Skin of body (tissue), 2 donors: ENCODE results near the gene ABCB8. TPM values are rescaled to one million over a fixed set of nuclear protein-coding genes. Genes with fewer than 3 reads are reported as not detected.

Source experiments
- DNase-seq: peaks from one replicate; lab custom pipeline; 2025; lab: John Stamatoyannopoulos, UW
- total RNA-seq: library from RNA; depleted of rRNA; stranded (reverse); fragments of >200 nt; gene quantifications from one replicate; pipeline ENCODE4 v1.2.3, GENCODE V29; 2014

Gene ABCB8
- total RNA-seq, 1 donor from 2014 or later, result 13.2 TPM

DNA sequence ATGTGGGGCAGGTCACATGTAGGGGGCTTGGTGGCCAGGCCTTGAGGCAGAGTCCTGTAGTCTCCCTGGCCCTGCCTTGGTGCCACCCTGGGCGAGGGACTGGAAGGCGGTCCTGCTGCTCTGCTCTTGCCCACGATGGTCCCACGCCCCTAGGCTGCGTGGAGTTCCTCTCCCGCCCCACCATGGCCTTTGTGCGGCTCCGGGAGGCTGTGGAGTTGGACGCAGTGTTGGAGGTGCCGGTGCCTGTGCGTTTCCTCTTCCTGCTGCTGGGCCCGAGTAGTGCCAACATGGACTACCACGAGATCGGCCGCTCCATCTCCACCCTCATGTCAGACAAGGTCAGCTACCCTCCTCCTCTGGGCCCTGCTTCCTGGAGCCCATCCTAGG, 42.3 kb downstream of the ABCB8 start:
- DNase-seq, result no peak

DNA sequence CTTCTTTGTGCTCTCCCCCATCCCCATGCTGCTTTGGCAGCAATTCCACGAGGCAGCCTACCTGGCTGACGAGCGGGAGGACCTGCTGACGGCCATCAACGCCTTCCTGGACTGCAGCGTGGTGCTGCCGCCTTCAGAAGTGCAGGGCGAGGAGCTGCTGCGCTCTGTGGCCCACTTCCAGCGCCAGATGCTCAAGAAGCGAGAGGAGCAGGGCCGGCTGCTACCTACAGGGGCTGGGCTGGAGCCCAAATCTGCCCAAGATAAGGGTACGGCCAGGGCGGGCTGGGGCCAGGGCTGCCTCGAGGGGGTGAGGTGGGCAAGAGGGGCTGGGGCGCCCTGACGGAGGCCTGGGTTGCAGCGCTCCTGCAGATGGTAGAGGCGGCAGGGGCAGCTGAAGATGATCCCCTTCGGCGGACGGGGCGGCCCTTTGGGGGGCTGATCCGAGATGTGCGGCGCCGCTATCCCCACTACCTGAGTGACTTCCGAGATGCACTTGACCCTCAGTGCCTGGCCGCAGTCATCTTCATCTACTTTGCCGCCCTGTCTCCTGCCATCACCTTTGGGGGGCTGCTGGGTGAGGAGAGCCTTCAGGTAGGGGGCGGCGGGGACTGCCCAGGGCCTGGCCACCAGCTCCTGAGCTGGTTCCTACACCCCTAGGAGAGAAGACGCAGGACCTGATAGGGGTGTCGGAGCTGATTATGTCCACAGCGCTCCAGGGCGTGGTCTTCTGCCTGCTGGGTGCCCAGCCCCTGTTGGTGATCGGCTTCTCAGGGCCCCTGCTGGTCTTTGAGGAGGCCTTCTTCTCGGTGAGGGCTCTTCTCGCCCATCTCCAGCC, 43.0 kb downstream of the ABCB8 start:
- DNase-seq, result no peak

DNA sequence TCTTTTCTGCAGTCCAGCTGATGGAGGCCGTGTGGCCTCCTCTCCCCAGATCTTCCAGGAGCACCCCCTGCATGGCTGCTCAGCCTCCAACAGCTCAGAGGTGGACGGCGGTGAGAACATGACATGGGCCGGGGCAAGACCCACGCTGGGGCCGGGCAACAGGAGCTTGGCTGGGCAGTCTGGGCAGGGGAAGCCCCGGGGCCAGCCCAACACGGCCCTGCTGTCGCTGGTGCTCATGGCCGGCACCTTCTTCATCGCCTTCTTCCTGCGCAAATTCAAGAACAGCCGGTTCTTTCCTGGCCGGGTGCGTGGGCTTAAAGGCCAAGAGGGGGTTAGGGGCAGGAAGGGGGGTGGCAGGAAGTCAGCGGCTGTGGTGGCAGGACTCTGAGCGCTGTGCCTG, 45.7 kb downstream of the ABCB8 start:
- DNase-seq, result no peak

DNA sequence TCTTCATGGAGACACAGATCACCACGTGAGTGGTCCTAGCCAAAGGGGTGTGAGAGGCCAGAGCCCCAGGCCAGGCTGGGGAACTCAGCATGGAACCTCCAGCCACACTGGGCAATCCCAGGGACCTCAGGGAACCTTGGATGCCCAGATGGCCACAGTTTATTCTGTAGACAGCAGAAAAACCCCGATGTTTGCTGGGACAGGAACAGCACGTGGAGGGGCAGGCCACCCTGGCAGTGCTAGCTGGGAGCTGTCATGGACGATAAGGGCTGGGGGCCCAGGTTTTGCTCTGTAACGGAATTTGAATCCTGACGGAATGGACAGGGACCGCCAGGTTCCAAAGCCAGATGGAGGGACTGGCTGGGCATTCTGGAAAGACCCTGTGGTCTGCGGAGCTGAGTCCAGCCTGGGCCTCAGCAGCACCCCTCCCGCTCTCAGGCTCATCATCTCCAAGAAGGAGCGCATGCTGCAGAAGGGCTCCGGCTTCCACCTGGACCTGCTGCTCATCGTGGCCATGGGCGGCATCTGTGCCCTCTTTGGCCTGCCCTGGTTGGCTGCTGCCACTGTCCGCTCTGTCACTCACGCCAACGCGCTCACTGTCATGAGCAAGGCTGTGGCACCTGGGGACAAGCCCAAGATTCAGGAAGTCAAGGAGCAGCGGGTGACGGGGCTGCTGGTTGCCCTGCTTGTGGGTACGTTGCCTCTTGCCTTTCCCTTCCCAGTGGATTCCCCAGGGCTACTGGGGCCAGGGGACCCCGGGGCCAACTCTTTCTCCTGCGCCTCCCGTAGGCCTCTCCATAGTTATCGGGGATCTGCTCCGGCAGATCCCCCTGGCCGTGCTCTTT, 46.8 kb downstream of the ABCB8 start:
- no peak for DNase-seq

DNA sequence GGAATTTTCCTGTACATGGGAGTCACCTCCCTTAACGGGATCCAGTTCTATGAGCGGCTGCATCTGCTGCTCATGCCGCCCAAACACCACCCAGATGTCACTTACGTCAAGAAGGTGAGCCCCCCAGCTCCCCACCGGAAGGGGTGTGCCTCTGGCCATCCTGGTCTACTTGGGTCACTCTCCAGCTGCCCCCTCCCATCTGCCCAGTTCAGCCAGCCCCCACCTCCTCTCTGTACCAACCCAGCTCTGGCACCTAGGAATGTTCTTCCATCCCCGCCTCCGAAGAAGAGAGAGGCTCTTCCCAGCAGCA, 47.4 kb downstream of the ABCB8 start:
- no peak for DNase-seq

DNA sequence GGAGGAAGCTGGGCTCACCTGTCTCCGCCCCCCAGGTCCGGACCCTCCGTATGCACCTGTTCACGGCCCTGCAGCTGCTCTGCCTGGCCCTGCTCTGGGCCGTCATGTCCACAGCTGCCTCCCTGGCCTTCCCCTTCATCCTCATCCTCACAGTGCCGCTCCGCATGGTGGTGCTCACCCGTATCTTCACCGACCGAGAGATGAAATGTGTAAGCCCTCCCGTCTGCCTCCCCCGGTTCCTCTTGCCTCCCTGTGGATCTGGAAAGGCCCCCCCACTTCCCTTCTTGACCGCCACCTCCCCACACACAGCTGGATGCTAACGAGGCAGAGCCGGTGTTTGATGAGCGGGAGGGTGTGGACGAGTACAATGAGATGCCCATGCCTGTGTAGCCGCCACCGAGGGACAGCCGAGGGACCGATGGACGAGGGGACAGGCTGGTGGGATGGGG, 47.8 kb downstream of the ABCB8 start:
- no peak for DNase-seq

DNA sequence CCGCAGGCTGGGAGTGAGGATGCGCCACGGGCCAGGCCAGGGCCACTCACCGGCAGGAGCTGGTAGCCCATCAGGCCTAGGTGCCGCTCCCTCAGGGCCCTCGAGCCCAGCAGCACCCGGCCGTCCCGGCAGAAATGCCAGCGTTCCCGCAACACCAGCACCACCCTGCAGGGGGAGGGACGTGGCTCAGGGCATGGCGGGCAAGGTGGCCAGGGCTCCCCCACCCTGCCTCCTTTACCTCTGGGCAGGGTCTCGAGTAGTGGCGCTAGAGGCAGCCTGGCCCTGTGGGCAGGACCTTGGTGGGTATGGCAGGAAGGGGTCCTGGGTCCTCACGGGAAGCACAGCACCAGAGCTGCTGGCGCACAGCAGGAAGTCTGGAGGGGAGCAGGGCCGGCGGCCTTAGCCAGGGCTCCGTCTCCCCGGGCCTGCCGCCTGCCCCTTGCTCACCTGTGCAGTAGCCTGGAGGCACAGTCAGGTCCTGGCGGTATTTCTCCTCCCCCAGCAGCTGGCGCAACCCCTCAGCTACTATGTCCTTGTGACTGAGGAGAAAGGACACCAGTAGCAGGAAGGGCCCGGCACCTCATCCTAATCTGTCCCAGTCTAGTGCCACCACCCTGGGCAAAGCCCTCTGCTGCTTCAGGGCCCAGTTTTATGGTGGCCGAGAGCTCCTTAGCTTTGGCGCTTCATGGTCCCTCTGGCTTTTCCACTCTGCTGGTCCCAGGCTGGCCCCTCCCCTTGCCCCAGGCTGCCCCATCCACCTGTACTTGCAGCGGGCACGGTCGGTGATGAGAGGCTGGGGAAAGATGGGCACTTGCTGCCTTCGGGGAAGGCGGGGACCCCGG, 48.8 kb downstream of the ABCB8 start:
- DNase-seq, result no peak

DNA sequence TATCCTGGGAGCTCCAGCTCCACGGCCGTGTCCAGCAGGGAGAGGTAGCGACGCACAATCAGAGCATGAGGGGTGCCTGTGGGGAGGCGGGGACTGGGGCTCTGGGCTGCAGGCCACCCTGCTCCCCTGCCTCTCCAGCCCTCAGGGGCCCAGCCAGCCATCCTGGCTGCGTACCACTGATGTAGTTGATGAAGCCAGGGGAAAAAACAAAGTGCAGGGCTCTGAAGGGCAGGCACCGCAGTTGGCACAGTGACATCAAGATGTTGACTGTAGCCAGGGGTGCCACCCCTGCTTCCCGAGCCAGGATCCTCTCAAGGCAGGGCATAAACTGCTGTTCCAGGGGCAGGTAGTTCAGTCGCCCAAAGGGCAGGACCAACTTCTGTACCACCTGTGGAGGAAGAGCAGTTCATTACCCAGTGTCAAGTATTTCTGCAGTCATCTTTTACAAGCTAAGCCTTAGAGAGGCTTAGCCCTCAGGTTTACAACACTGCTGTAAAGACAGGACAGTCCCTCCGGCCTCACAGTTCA, 49.5 kb downstream of the ABCB8 start:
- DNase-seq, result no peak

DNA sequence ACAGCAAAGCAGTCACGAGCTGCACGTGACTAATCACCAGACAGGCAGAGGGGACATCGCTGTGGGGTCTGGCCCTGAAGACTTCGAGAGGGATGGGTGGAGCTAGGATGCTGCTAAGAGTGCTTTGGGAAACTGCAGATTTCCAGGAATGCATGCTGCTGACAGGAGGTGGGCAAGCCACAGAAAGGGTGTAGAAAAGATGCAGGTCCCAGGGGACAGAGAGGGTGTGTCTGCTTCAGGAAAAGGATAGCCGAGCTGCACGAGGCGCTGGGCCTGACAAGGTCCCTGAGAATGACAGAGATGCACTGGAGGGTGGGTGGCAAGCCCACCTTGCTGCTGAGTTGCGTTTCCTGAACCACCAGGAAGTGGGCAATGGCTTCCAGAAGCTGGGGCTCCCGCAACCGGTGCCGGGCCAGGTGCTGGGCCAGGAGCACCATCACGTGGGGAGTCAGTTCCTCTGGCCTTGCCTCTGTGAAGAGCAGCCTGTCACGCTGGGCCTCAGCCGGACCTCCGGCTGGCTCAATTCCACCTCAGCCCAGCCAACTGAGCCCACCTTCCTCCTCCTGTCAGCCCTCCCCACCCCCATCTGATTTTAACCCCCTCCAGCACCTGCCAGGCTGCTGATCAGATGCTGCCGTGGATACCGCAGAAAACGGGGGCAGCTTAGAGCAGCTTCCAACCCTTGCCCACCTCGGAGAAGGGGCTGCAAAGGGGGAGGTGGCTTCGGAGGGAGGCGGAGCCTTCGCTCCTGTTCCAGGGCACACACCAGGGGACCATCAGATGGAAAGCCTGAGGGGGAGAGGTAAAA, 50.2 kb downstream of the ABCB8 start:
- no peak for DNase-seq

DNA sequence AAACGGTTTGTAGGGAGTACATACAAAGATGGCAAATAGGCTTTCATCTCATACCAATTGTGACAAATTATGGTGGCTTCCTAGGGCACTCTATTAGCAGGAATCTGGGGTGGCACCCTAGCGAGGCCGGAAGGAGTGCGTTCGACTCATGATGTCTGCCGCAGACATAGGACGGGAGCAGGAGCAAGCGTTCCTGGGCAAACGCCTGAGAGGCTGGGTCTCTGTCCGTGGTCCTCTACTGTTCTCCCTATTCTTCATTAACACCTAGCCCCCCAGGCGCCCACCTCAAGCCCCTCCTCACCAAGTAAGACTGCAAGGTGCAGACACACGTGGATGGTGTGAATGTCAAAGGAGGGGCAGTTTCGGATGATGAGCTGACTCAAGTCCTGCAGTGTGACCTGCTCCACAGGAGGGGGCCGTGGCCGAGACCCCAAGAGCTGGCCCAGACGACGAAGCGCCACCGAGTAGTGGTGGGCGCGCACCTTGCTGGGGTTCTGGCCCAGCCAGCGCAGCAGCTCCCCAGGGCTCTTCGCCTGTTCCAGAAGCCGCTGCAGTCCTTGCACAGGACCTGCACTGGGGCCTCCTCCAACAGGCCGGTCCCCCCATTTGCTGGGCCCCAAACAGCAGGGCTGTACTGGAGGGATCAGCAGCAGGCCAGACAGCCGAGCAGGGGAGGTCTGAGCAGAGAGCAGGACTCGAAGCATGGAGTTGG, 51.1 kb downstream of the ABCB8 start:
- DNase-seq, result no peak

DNA sequence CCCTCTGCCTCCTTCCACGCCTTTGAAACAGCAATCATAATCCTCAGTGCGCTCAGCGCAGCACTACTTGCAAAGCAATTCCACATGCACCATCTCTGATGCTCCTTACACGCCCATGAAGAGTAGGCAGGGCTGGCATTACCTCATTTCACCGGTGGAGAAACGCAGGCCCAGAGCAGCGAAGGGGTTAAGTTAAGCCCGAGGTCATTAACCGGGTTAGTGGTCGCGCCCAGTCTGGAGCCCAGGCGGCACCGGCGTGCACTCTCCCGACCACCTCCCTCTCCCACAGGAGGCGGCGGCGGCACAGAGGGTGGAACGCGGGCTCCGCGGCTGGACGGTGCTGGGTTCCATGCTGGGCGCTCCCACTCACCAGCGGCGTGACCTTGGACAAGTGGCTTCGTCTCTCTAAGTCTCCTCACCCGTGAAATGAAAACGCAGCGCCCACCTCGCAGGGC, 51.8 kb downstream of the ABCB8 start:
- peak; percentile 28 for DNase-seq

DNA sequence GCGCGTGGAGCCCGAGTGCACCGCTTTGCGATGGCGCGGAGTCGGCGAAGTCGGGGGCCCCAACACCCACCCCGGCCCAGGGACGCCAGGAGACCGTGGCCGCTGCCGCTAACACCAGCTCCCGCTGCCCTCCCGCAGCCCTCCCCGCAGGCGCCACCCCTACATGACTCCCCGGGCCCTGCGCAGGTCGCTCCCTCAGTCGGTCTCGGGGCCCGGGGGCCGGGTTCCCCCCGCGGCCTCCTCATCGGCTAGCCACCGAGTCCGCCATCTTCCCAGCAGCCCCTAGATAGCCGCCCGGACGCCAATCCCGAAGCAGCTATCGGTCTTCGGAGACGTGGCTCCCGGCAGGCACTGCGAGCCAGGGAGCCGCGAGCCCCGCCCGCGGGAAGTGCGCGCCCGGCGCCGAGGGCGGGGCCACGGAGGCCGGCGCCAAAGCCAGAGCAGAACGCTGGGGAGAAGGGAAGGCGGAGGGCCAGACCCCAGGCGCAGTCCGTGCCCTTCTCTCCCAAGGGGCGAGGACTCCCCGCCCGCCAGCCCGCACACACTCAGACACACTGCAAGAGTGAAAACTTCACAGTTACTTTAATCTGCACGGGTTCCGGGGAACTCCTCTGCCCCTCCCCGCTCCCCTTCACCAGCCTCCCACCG, 52.4 kb downstream of the ABCB8 start, which contains the start of gene FASTK:
TSS of gene FASTK (minus strand) at position 288 of the 648 bp plus-strand sequence. CDS start at position 245, 43 bp downstream.
- DNase-seq, result peak; percentile 89

DNA sequence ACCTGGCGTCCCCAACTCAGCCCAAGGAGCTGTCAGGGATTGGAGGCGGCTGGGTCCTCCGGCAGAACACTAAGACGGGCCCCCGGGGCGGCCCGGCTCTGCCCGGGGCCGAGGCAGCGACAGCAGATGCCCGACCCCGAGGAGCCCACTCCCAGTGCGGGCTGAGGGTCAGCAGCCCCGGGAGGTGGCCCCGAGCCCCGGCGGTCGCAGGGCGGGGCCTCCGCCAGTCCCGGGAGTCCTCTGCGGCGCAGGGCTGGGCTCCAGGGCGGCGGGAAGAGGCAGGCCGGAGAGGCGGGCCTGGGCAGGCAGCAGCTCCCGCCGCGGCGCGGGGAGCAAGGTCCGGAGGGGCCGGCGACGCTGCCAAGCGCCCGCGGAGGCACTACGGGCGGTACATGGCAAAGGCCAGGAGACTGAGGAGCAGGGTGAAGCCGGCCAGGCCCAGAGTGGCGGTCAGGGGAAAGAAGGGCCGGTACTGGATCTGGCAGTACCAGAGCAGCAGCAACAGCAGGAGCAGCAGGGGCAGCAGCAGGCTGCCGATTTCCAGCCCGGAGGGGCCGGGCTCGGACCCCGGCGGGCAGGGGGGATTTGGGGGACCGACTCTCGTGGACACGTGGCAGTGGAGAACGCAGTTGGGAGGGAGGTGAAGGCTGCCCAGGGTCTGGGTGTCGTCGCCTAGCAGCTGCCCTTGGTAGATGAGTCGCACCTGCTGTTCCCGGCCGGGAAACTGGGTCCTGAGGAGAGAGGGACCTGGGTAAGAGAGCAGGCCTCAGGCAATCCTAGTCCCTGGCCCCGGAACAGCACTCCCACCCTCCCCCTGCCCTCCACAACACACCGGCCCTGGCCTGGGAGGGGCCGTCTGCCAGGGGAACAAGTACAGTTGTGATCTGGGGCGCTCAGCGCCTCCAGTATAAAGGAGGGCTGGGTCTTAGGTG, 53.2 kb downstream of the ABCB8 start:
- no peak for DNase-seq

DNA sequence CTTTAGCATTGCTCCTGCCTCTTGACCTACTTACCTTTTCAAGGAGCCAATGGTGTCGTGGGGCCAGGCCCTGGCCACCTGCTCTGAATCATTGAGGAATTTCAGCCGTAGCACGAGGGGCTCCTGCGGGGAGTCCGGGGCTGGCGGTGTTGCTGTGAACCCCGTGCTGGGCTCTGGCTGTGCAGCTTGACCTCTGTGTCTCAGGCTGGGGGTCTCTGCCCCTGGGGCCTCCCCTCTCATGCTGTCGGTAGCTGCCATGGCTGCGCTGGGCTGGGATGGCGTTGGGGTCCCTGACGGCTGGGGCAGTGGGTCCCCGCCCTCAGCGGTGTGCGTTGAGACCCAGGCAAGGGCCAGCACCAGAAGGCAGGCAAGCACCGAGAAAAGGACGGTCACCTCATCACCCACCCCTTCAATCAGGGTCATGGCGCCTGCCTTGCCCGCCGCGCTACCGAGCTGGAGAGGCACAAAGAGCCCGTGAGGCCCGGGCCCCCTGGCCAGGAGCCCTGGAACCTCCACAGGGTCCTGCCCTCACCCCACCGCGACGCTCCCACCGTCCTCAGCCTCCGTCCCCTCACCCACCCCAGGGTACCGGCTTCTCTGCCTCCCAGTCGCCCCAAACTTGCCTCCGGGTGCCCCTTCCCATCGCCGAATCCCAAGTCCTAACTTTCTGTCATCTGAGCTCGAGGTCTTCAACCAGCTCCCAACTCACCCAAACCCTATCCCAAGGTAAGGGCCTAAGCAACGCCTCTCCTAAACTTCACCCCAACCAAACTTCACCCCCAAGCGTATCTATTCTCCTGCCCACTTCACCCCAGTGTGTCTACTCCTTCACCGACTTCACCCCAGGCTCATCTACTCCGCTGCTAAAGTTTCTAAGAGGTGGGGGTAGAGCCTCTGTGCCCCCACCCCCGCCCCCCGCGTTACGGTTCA, 54.2 kb downstream of the ABCB8 start:
- no peak for DNase-seq

DNA sequence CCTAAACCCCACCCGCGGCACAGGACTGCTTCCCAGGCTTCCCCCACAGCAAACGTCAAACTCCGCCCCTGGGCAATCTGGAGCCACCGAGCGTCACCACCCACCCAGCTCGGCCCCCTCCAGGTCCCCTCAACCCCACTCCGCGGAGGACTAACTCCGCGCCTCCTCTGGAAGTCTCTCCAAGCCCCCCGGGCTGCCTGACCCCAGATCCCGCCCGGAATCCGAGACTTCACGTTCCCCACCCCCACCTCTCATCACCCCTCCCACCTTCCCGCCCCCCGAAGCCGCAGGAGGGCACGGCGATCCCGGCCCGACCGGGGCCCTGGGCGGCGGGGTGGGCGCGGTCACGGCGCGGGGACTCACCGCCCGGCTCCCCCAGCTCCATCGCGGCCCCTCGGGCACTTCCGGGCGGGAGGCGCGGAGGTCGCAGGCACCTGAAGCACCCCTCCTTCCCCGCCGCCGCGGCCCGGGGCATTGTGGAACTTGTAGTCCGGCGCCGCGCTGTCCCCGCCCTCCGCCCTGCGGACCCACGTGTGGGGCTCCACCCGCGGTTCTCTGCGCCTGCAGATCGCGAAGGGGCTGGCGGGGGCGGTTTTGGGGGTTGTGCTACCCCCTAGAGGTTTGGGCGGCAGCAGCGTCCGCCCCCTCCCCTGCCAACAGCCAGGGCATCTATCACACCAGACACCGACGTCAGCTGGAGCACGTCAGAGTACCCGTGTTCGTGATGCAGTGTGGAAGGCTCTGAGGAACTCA, 55.0 kb downstream of the ABCB8 start, which contains the start of gene TMUB1:
TSS of gene TMUB1 (minus strand) at position 423 of the 753 bp plus-strand sequence. CDS start 930 bp downstream, outside the sequence.
- peak; percentile 15 for DNase-seq

DNA sequence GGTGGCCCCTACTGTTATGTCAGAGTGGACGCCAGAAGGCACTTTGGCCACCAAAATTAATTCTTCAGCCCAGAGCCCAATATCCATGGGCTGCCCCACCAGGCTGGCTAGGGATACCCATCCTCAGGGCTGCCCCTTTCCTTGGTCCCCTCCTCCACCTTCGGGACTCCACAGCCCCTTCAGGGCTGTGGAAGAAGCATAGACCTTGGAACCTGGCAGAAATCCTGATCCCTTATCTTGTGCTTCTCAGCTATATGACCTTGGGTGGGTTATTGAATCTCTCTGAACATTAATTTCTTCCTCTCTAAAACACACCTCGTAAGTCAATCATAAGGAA, 55.5 kb downstream of the ABCB8 start:
- no peak for DNase-seq
